ENCODE data around the gene CRELD1. TPM values are rescaled to one million over a fixed set of nuclear protein-coding genes. Genes with fewer than 3 reads are reported as not detected.

Gene CRELD1
- polyA plus RNA-seq, 3 donors = 16.1 to 23.4 (median 19.2) TPM

- peaks cover 18% of the 10 kb centered on the region in 2 donors for H3K4me1 ChIP-seq (ENCODE audit: control insufficient read depth in 1 of 2, insufficient read depth in 2 of 2, low read length in 2 of 2)
- no peaks in the 10 kb centered on the region for H3K79me2 ChIP-seq (ENCODE audit: insufficient read depth, low read length)
- H3K36me3 Mint-ChIP-seq = peaks cover 0 to 1% of the 10 kb centered on the region in 2 donors
- intact Hi-C loops (cut with micrococcal nuclease) = no loop called here
- no peak overlapping the region for H3K4me2 ChIP-seq (replicated peaks; ENCODE audit: extremely low read depth, low read length, poor library complexity, severe bottlenecking)
- peaks cover 13 to 29% (median 14%) of the 10 kb centered on the region in 3 donors for H3K27me3 Mint-ChIP-seq (ENCODE audit: low read depth in 3 of 3)
- H4K20me1 ChIP-seq (ENCODE audit: insufficient read depth, low read length) = no peaks in the 10 kb centered on the region
- no peak overlapping the region for H3K27ac Mint-ChIP-seq
- peaks cover 2 to 8% of the 10 kb centered on the region in 2 donors for H3K27me3 ChIP-seq (ENCODE audit: control insufficient read depth in 2 of 2, insufficient read depth in 2 of 2, low read length in 2 of 2)
- no peak overlapping the region for H2AFZ ChIP-seq (ENCODE audit: insufficient read depth, low read depth, low read length, poor library complexity, severe bottlenecking)
- H3K4me3 ChIP-seq (replicated peaks in 1 of 3; ENCODE audit: low read depth in 2 of 3, low read length in 3 of 3) = no peak overlapping the region
- no peaks in the 10 kb centered on the region for H3K9me3 ChIP-seq (replicated peaks in 1 of 2; ENCODE audit: control insufficient read depth in 1 of 2, insufficient read depth in 1 of 2, low read length in 2 of 2)
- peaks cover 0 to 3% (median 0%) of the 10 kb centered on the region in 7 donors for H3K9me3 Mint-ChIP-seq
- H3K9ac ChIP-seq (ENCODE audit: insufficient read depth, low read length, poor library complexity, severe bottlenecking) = no peak overlapping the region
- H3K4me1 Mint-ChIP-seq = peaks cover 19% of the 10 kb centered on the region
- H3K36me3 ChIP-seq (replicated peaks in 1 of 2; ENCODE audit: control insufficient read depth in 1 of 2, insufficient read depth in 2 of 2, low read length in 2 of 2) = peaks cover 0 to 5% of the 10 kb centered on the region in 2 donors
- WGBS (ENCODE audit: insufficient coverage) = 100% methylated on average over 5 of the region's 7 CpGs
- no peak for DNase-seq
- no peak for TF ChIP-seq CTCF (IDR thresholded peaks at IDR 0.05)
- no peak overlapping the region for H3K27ac ChIP-seq (ENCODE audit: low read depth in 1 of 2, low read length in 2 of 2)
- no peak overlapping the region for H3K4me3 Mint-ChIP-seq
These were observed 15.5 kb downstream of the CRELD1 start for GRCh38 chr3:9949115-9949514.

DNA sequence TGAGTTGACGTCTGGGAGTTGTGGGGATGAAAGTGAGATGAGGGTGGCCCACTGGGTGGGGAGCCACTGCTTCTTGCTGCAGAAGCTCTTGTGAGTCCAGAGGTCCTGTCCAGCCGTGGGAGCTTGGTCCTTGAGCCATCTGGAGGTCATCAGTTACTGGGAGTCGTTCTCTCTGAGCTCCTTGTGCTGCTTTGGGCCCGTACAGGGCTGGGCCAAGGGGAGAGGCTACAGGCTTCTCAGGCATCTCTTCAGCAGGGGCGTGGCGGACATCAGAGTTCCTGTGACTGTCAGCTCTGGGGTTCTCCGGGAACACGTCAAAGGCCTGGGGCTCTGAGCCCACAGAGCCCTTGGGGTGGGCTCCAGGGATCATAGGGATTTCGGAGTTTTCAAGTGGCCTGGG lies 16.0 kb downstream of the CRELD1 start:
- Mint-ChIP-seq H3K27me3 (ENCODE audit: low read depth in 3 of 3) (peaks cover 13 to 29% (median 14%) of the 10 kb centered on the region in 3 donors), H3K27ac (no peak overlapping the region), H3K36me3 (no peaks in the 10 kb centered on the region), H3K4me1 (peaks cover 22% of the 10 kb centered on the region), H3K4me3 (no peak overlapping the region), H3K9me3 (peaks cover 0 to 3% (median 0%) of the 10 kb centered on the region in 7 donors)
- Histone ChIP-seq H3K27me3 (ENCODE audit: control insufficient read depth in 2 of 2, insufficient read depth in 2 of 2, low read length in 2 of 2) (peaks cover 2 to 8% of the 10 kb centered on the region in 2 donors), H3K4me3 (replicated peaks in 1 of 3; ENCODE audit: low read depth in 2 of 3, low read length in 3 of 3) (no peak overlapping the region), H3K9ac (ENCODE audit: insufficient read depth, low read length, poor library complexity, severe bottlenecking) (no peak overlapping the region), H3K36me3 (replicated peaks in 1 of 2; ENCODE audit: control insufficient read depth in 1 of 2, insufficient read depth in 2 of 2, low read length in 2 of 2) (no peaks in the 10 kb centered on the region), H3K79me2 (ENCODE audit: insufficient read depth, low read length) (no peaks in the 10 kb centered on the region), H3K4me2 (replicated peaks; ENCODE audit: extremely low read depth, low read length, poor library complexity, severe bottlenecking) (no peak overlapping the region), H3K9me3 (replicated peaks in 1 of 2; ENCODE audit: control insufficient read depth in 1 of 2, insufficient read depth in 1 of 2, low read length in 2 of 2) (no peaks in the 10 kb centered on the region), H2AFZ (ENCODE audit: insufficient read depth, low read depth, low read length, poor library complexity, severe bottlenecking) (no peak overlapping the region), H3K27ac (ENCODE audit: low read depth in 1 of 2, low read length in 2 of 2) (no peak overlapping the region), H4K20me1 (ENCODE audit: insufficient read depth, low read length) (no peaks in the 10 kb centered on the region), H3K4me1 (ENCODE audit: control insufficient read depth in 1 of 2, insufficient read depth in 2 of 2, low read length in 2 of 2) (peaks cover 18% of the 10 kb centered on the region in 2 donors)
- 93% methylated on average over 9 of the region's 9 CpGs for WGBS (ENCODE audit: insufficient coverage)
- intact Hi-C loops (cut with micrococcal nuclease) = no loop called here
- DNase-seq = no peak
- no peak for TF ChIP-seq CTCF (IDR thresholded peaks at IDR 0.05)
